ENCODE results near the gene SLC8A3.

DNA sequence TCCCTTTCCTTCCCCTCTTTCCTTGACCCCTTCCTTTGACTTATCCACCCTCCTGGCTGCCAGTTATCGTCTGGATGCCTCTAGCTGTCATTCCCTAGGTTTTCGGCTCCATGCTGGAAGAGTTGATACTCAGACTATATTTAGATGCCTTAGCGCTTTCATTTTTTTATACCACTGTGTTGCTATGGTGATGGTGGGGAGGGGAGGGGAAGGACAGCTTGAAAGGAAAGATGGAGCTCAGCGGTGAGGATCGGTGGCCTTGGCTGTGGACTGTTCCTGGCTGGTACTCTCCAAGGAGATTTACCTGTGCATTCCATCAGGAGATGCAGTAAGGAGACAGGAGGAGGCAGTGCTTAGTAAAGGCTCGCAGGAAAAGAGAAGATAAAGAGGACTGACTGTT, 108.7 kb downstream of the SLC8A3 start:
- TF ChIP-seq, protein P1, sequence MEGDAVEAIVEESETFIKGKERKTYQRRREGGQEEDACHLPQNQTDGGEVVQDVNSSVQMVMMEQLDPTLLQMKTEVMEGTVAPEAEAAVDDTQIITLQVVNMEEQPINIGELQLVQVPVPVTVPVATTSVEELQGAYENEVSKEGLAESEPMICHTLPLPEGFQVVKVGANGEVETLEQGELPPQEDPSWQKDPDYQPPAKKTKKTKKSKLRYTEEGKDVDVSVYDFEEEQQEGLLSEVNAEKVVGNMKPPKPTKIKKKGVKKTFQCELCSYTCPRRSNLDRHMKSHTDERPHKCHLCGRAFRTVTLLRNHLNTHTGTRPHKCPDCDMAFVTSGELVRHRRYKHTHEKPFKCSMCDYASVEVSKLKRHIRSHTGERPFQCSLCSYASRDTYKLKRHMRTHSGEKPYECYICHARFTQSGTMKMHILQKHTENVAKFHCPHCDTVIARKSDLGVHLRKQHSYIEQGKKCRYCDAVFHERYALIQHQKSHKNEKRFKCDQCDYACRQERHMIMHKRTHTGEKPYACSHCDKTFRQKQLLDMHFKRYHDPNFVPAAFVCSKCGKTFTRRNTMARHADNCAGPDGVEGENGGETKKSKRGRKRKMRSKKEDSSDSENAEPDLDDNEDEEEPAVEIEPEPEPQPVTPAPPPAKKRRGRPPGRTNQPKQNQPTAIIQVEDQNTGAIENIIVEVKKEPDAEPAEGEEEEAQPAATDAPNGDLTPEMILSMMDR (IDR thresholded peaks at IDR 0.05 in 2 of 3, conservative IDR thresholded peaks at IDR 0.05 in 1 of 3; ENCODE audit: control insufficient read depth in 2 of 3, extremely low read depth in 1 of 3, insufficient read depth in 1 of 3, low read depth in 3 of 3, low read length in 3 of 3), result no peak
- TF ChIP-seq POLR2A (IDR thresholded peaks at IDR 0.05; ENCODE audit: low read depth, low read length), result no peak
- no peak for TF ChIP-seq YY1 (IDR thresholded peaks at IDR 0.05; ENCODE audit: low read depth, low read length)
- no peak for TF ChIP-seq HCFC1 (IDR thresholded peaks at IDR 0.05; ENCODE audit: low read length)
- TF ChIP-seq ZBED1 (IDR thresholded peaks at IDR 0.05; ENCODE audit: borderline replicate concordance), result no peak
- TF ChIP-seq ATF7 (IDR thresholded peaks at IDR 0.05; ENCODE audit: low read depth), result no peak
- TF ChIP-seq RAD51 (IDR thresholded peaks at IDR 0.05), result no peak
- no peak for TF ChIP-seq POLR2AphosphoS5 (IDR thresholded peaks at IDR 0.05; ENCODE audit: low read length)
- TF ChIP-seq, protein P2, sequence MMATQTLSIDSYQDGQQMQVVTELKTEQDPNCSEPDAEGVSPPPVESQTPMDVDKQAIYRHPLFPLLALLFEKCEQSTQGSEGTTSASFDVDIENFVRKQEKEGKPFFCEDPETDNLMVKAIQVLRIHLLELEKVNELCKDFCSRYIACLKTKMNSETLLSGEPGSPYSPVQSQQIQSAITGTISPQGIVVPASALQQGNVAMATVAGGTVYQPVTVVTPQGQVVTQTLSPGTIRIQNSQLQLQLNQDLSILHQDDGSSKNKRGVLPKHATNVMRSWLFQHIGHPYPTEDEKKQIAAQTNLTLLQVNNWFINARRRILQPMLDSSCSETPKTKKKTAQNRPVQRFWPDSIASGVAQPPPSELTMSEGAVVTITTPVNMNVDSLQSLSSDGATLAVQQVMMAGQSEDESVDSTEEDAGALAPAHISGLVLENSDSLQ (IDR thresholded peaks at IDR 0.05), result no peak
